Measurements from ENCODE around the gene PTPRR. TPM values are rescaled to one million over a fixed set of nuclear protein-coding genes. Genes with fewer than 3 reads are reported as not detected.

Gene PTPRR
- total and polyA plus RNA-seq, 8 donors: 0.45 to 11.1 (median 3.9) TPM; not detected in 2

DNA sequence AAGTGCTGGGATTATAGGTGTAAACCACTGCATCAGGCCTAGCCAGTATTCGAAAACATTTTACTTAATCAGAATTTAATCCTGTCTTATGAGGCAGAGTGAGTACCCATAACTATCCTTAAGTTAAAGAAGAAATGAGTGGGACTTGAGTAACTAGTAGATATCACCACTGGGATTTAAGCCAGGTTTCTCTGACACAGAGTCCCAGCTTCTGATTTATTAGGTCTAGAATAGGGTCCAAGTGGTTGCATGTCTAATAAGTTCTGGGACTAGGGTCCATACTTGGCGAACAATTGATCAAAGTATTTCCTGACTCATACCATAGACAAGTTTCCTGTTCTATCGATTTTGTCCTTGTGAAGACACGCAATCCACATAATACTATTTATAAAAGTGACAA lies 302.2 kb downstream of the PTPRR start:
- peaks cover 0 to 3% (median 0%) of the 10 kb centered on the region in 3 donors for H3K27me3 ChIP-seq
- no peak overlapping the region for H3K27ac ChIP-seq
- no peak overlapping the region for H3K4me3 ChIP-seq
- DNase-seq: no peak
- intact Hi-C loops (cut with DNase I; ENCODE audit: low total_unique reads): no loop called here
- H3K4me1 ChIP-seq: no peaks in the 10 kb centered on the region
- no peaks in the 10 kb centered on the region for H3K36me3 ChIP-seq
- 90 to 95% (median 93%) methylated on average over 4 of the region's 4 CpGs for WGBS, 5 donors
- TF ChIP-seq CTCF (IDR thresholded peaks at IDR 0.05) (no peak), POLR2A (IDR thresholded peaks at IDR 0.05) (no peak), POLR2AphosphoS5 (IDR thresholded peaks at IDR 0.05) (no peak), EP300 (IDR thresholded peaks at IDR 0.05) (no peak)
- H3K9me3 ChIP-seq: no peaks in the 10 kb centered on the region

- WGBS, 5 donors: 76 to 91% (median 87%) methylated on average over 4 of the region's 4 CpGs
- no peak for TF ChIP-seq POLR2AphosphoS5 (IDR thresholded peaks at IDR 0.05)
- no peak for TF ChIP-seq EP300 (IDR thresholded peaks at IDR 0.05)
- TF ChIP-seq POLR2A (IDR thresholded peaks at IDR 0.05): no peak
- no peak for TF ChIP-seq CTCF (IDR thresholded peaks at IDR 0.05)
- H3K27me3 ChIP-seq: peaks cover 0 to 3% (median 0%) of the 10 kb centered on the region in 3 donors
- no peaks in the 10 kb centered on the region for H3K36me3 ChIP-seq
- no peaks in the 10 kb centered on the region for H3K9me3 ChIP-seq
- intact Hi-C loops (cut with DNase I; ENCODE audit: low total_unique reads): no loop called here
- no peak overlapping the region for H3K4me3 ChIP-seq
- no peak for DNase-seq
- H3K27ac ChIP-seq: no peak overlapping the region
- H3K4me1 ChIP-seq: peaks cover 0 to 4% (median 0%) of the 10 kb centered on the region in 4 donors
Observed at GRCh38 chr12:70617450-70617849, 303.1 kb downstream of the PTPRR start.

DNA sequence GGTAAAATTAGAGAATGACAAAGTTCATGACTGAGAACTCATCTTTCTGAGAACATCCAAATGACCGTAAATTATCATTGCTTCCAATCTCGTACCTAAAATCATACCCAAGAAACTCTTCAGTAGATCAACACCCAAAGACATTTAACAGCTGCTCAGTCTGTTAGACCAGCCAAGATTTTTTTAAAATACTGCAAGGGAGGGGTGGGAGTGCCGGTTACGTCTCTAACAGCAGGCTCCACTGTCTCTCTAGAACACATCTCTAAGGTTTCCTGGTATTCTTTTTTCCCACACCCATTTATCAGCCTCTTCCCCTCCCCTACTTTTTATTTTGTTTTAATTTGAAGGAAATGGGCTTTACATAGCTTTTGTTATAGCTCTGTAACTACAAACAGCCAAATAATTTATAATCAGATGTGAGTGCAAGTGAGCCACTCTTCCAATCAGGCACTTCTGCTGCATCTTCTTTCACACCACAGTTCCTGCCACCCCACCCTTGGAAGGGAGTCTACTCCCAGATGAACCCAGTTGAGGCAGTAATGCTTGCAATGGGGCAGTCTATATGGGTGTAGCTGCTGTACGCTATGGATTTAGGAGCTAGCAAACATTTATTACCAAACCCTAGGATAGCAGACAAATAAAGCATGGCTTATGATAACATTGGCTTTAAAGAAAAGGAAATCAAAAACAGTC lies 305.2 kb downstream of the PTPRR start:
- DNase-seq: peak in 1 of 2 donors; percentile 18
- Histone ChIP-seq H3K4me1 (peaks cover 0 to 10% (median under 1%) of the 10 kb centered on the region in 4 donors), H3K36me3 (no peaks in the 10 kb centered on the region), H3K9me3 (no peaks in the 10 kb centered on the region), H3K27ac (no peak overlapping the region), H3K27me3 (peaks cover 0 to 3% (median 1%) of the 10 kb centered on the region in 3 donors), H3K4me3 (no peak overlapping the region)
- WGBS, 5 donors: 55 to 74% (median 67%) methylated on average over 5 of the region's 5 CpGs
- intact Hi-C loops (cut with DNase I; ENCODE audit: low total_unique reads): no loop called here
- no peak for TF ChIP-seq EP300 (IDR thresholded peaks at IDR 0.05)
- TF ChIP-seq POLR2AphosphoS5 (IDR thresholded peaks at IDR 0.05): no peak
- no peak for TF ChIP-seq POLR2A (IDR thresholded peaks at IDR 0.05)
- no peak for TF ChIP-seq CTCF (IDR thresholded peaks at IDR 0.05)

GRCh38 chr12:70609739-70610491 lies 310.6 kb downstream of the PTPRR start:
- TF ChIP-seq POLR2A (IDR thresholded peaks at IDR 0.05) (no peak), POLR2AphosphoS5 (IDR thresholded peaks at IDR 0.05) (peak; percentile 27 to 56 (median 48))
- intact Hi-C loops (cut with DNase I; ENCODE audit: low total_unique reads): no loop called here
- peak overlapping the region; percentile 44 to 57 (median 46) for H3K4me3 ChIP-seq
- H3K9me3 ChIP-seq: no peaks in the 10 kb centered on the region
- peaks cover 0 to 34% (median 13%) of the 10 kb centered on the region in 3 donors for H3K27me3 ChIP-seq
- peaks cover 7 to 22% (median 12%) of the 10 kb centered on the region in 4 donors for H3K4me1 ChIP-seq
- peak overlapping the region in 4 of 5 donors; percentile 26 to 72 (median 45) for H3K27ac ChIP-seq
- peak; percentile 48 to 82 for DNase-seq
- 1 to 3% (median 2%) methylated on average over 29 to 63 of the region's 63 CpGs for WGBS, 5 donors
- no peaks in the 10 kb centered on the region for H3K36me3 ChIP-seq

Data from stomach (tissue), 9 donors.